Right lobe of liver (tissue), 4 donors: ENCODE measurements around the gene BORCS6.

ENCODE experiments used
- CTCF ChIP-seq, 4 donors: fragments of 200-600 bp in 3 of 4; fragments of 450-650 bp in 1 of 4; IDR thresholded peaks; one replicate each; pipeline versions ENCODE4 v1.5.1 to v1.8.0; 2016 to 2022; ENCODE audit warnings: antibody characterized with exemption in 4 of 4, mild to moderate bottlenecking in 2 of 4
- POLR2A ChIP-seq: fragments of 450-650 bp; IDR thresholded peaks from one replicate; pipeline ENCODE4 v1.6.1; 2017; ENCODE audit warnings: antibody characterized with exemption, mild to moderate bottlenecking
- donor health status: DM: no; HTN: no; CAD: no.
- donor health status: DM: no; HTN: no; CAD: no.
- donor health status: DM: no; HTN: yes; CAD: no.

GRCh38 chr17:8167526-8167925 is 22.5 kb downstream of the BORCS6 start:
- TF ChIP-seq POLR2A (no peak), CTCF (IDR thresholded peaks at IDR 0.05) (no peak)
